Right forelimb (tissue), 1 donor: ENCODE data around the gene SINHCAF.

Source experiments
- DNase-seq: peaks from one replicate; pipeline ENCODE4 v3.0.0-alpha.2; 2018

The SINHCAF gene

GRCh38 chr12:31331242-31331641 is 5.3 kb upstream of the SINHCAF start:
- DNase-seq: no peak

GRCh38 chr12:31326736-31327659 is 1.0 kb upstream of the SINHCAF start:
- DNase-seq: no peak

GRCh38 chr12:31325524-31325875 is 450 bp downstream of the SINHCAF start:
- DNase-seq: peak; percentile 66

GRCh38 chr12:31324845-31325523 is 966 bp downstream of the SINHCAF start:
- peak; percentile 79 for DNase-seq

- peak; percentile 84 for DNase-seq
These were observed 1.7 kb downstream of the SINHCAF start for GRCh38 chr12:31324116-31324844.

GRCh38 chr12:31323391-31324115 is 2.4 kb downstream of the SINHCAF start:
- DNase-seq: no peak

GRCh38 chr12:31322801-31323207 is 3.1 kb downstream of the SINHCAF start:
- DNase-seq: peak; percentile 50

- no peak for DNase-seq
These were observed 4.1 kb downstream of the SINHCAF start for GRCh38 chr12:31321897-31322228.

GRCh38 chr12:31321186-31321896 is 4.6 kb downstream of the SINHCAF start:
- DNase-seq: no peak

- no peak for DNase-seq
These were observed 7.2 kb downstream of the SINHCAF start for GRCh38 chr12:31318657-31319269.

- no peak for DNase-seq
These were observed 8.2 kb downstream of the SINHCAF start for GRCh38 chr12:31317471-31318395.

- no peak for DNase-seq
These were observed 9.1 kb downstream of the SINHCAF start for GRCh38 chr12:31316891-31317290.

GRCh38 chr12:31315784-31316465 is 10.0 kb downstream of the SINHCAF start:
- DNase-seq: no peak

- no peak for DNase-seq
These were observed 10.8 kb downstream of the SINHCAF start for GRCh38 chr12:31315044-31315715.

GRCh38 chr12:31312431-31312830 is 13.5 kb downstream of the SINHCAF start:
- DNase-seq: no peak

GRCh38 chr12:31311634-31312258 is 14.2 kb downstream of the SINHCAF start:
- no peak for DNase-seq

GRCh38 chr12:31310488-31310887 is 15.5 kb downstream of the SINHCAF start:
- no peak for DNase-seq

- no peak for DNase-seq
These were observed 16.7 kb downstream of the SINHCAF start for GRCh38 chr12:31309279-31309678.

- no peak for DNase-seq
These were observed 17.8 kb downstream of the SINHCAF start for GRCh38 chr12:31308116-31308515.
